Measurements from ENCODE around the gene SCN2B.

DNA sequence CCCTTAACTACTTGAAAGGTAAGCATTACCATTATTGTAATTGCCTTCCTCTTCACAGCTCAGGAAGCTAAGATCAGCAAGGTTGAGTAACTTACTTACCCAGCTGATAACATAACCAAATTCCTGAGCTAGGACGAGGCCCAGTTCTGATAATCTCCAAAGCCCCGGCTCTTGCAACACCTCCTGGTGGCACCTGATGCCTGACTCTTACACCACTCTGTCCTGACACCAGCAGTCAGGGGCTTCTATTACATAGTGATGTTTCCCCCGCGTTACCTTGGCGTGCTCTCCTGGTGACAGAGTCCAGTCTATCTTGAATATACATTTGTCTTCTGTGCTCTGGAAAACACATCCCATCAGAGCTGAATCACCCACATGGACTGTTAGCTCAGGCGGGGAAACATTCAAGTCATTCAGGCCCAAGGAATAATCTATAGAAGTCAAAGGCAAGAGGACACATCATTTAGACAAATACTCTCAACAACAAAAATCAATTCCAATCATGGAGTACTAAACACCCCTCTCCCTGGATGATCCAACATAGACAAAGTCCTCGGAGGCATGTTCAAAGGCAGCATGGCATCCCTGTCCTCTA, 35.8 kb upstream of the SCN2B start:
- TF ChIP-seq, protein P1, sequence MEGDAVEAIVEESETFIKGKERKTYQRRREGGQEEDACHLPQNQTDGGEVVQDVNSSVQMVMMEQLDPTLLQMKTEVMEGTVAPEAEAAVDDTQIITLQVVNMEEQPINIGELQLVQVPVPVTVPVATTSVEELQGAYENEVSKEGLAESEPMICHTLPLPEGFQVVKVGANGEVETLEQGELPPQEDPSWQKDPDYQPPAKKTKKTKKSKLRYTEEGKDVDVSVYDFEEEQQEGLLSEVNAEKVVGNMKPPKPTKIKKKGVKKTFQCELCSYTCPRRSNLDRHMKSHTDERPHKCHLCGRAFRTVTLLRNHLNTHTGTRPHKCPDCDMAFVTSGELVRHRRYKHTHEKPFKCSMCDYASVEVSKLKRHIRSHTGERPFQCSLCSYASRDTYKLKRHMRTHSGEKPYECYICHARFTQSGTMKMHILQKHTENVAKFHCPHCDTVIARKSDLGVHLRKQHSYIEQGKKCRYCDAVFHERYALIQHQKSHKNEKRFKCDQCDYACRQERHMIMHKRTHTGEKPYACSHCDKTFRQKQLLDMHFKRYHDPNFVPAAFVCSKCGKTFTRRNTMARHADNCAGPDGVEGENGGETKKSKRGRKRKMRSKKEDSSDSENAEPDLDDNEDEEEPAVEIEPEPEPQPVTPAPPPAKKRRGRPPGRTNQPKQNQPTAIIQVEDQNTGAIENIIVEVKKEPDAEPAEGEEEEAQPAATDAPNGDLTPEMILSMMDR (IDR thresholded peaks at IDR 0.05) = no peak
- no peak for TF ChIP-seq POLR2A (IDR thresholded peaks at IDR 0.05)
- no peak for TF ChIP-seq POLR2AphosphoS5 (IDR thresholded peaks at IDR 0.05; ENCODE audit: insufficient read depth in 1 of 2, low read depth in 1 of 2)

Measured in vagina (tissue), 2 donors.